DOHH2 (cell line): ENCODE data around the gene TCEA2.

Source experiments
- CTCF ChIP-seq: fragments of 200-600 bp; sonication (generic); IDR thresholded peaks from one replicate; pipeline ENCODE4 v1.5.1; 2014; ENCODE audit warnings: antibody characterized with exemption, mild to moderate bottlenecking, low read depth, low read length; ENCODE audit not compliant: poor library complexity, severe bottlenecking
- EZH2phosphoT487 ChIP-seq: fragments of 200-600 bp; sonication (generic); IDR thresholded peaks from 2 replicates; pipeline ENCODE4 v1.6.1; 2017; ENCODE audit warnings: borderline replicate concordance, mild to moderate bottlenecking, antibody characterized with exemption, low read length, moderate library complexity, mixed read lengths

DNA sequence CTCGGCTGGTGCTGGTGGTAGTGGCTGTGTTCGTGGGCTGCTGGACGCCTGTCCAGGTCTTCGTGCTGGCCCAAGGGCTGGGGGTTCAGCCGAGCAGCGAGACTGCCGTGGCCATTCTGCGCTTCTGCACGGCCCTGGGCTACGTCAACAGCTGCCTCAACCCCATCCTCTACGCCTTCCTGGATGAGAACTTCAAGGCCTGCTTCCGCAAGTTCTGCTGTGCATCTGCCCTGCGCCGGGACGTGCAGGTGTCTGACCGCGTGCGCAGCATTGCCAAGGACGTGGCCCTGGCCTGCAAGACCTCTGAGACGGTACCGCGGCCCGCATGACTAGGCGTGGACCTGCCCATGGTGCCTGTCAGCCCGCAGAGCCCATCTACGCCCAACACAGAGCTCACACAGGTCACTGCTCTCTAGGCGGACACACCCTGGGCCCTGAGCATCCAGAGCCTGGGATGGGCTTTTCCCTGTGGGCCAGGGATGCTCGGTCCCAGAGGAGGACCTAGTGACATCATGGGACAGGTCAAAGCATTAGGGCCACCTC is 35.5 kb downstream of the TCEA2 start:
- TF ChIP-seq CTCF: no peak
- no peak for TF ChIP-seq EZH2phosphoT487
